Vagina (tissue), 2 donors: Measurements from ENCODE around the gene DHRSX. TPM values are rescaled to one million over a fixed set of nuclear protein-coding genes. Genes with fewer than 3 reads are reported as not detected.

ENCODE experiments used
- DNase-seq, 2 donors: peaks; one replicate each; pipeline ENCODE4 v3.0.0-alpha.2; 2017; ENCODE audit errors: extremely low spot score in 2 of 2
- H3K27ac ChIP-seq: fragments of 200-600 bp; sonication (generic); one replicate; pipeline ENCODE4 v1.5.1; 2019
- H3K27me3 ChIP-seq: fragments of 200-600 bp; sonication (generic); one replicate; pipeline ENCODE4 v1.5.1; 2019
- H3K36me3 ChIP-seq, 2 donors: fragments of 200-600 bp; sonication (generic); one replicate each; pipeline ENCODE4 v1.5.1; 2017 to 2019
- H3K4me1 ChIP-seq: fragments of 200-600 bp; sonication (generic); one replicate; pipeline ENCODE4 v1.5.1; 2019
- H3K4me3 ChIP-seq, 2 donors: fragments of 200-600 bp; sonication (generic); 1 replicate in 1 of 2; 2 replicates in 1 of 2; pipeline ENCODE4 v1.5.1; 2016 to 2019
- H3K9me3 ChIP-seq: fragments of 200-600 bp; sonication (generic); one replicate; pipeline ENCODE4 v1.5.1; 2019
- POLR2A ChIP-seq, 2 donors: fragments of 450-650 bp; IDR thresholded peaks; one replicate each; pipeline ENCODE4 v1.6.1; 2017; ENCODE audit warnings: antibody characterized with exemption in 2 of 2, mild to moderate bottlenecking in 2 of 2, moderate library complexity in 2 of 2
- POLR2AphosphoS5 ChIP-seq, 2 donors: sonication (generic); formaldehyde crosslinking; IDR thresholded peaks; one replicate each; pipeline ENCODE4 v1.9.0; 2017; ENCODE audit warnings: antibody characterized with exemption in 2 of 2, mild to moderate bottlenecking in 2 of 2, low read depth in 1 of 2; ENCODE audit not compliant: insufficient read depth in 1 of 2
- intact Hi-C: fragments of 100-400 bp; cut with DNase I; formaldehyde crosslinking; loops from one replicate; pipeline ENCODE4 v1.15.1; 2023
- total RNA-seq: library from RNA; depleted of rRNA; stranded (reverse); fragments of >200 nt; gene quantifications from one replicate; pipeline ENCODE4 v1.2.3, GENCODE V29; 2016
- TF ChIP-seq, protein P1 (sequence below), 3 experiments: fragments of 450-650 bp in 2 of 3; fragments of 200-600 bp in 1 of 3; sonication (generic) in 1 of 3; IDR thresholded peaks; one replicate each; pipeline ENCODE4 v1.5.1; 2017 to 2019; ENCODE audit warnings: antibody characterized with exemption in 3 of 3, mild to moderate bottlenecking in 2 of 3, moderate library complexity in 2 of 3

The DHRSX gene, protein sequence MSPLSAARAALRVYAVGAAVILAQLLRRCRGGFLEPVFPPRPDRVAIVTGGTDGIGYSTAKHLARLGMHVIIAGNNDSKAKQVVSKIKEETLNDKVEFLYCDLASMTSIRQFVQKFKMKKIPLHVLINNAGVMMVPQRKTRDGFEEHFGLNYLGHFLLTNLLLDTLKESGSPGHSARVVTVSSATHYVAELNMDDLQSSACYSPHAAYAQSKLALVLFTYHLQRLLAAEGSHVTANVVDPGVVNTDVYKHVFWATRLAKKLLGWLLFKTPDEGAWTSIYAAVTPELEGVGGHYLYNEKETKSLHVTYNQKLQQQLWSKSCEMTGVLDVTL
- 26.0 TPM for total RNA-seq

- intact Hi-C loops: no loop called here
- no peaks in the 10 kb centered on the region for H3K27me3 ChIP-seq
- peak within 1 kb of the TSS; percentile 81 to 99 for H3K4me3 ChIP-seq
- no peak for TF ChIP-seq POLR2AphosphoS5 (IDR thresholded peaks at IDR 0.05; ENCODE audit: insufficient read depth in 1 of 2, low read depth in 1 of 2)
- TF ChIP-seq, protein P1, sequence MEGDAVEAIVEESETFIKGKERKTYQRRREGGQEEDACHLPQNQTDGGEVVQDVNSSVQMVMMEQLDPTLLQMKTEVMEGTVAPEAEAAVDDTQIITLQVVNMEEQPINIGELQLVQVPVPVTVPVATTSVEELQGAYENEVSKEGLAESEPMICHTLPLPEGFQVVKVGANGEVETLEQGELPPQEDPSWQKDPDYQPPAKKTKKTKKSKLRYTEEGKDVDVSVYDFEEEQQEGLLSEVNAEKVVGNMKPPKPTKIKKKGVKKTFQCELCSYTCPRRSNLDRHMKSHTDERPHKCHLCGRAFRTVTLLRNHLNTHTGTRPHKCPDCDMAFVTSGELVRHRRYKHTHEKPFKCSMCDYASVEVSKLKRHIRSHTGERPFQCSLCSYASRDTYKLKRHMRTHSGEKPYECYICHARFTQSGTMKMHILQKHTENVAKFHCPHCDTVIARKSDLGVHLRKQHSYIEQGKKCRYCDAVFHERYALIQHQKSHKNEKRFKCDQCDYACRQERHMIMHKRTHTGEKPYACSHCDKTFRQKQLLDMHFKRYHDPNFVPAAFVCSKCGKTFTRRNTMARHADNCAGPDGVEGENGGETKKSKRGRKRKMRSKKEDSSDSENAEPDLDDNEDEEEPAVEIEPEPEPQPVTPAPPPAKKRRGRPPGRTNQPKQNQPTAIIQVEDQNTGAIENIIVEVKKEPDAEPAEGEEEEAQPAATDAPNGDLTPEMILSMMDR (IDR thresholded peaks at IDR 0.05): no peak
- TF ChIP-seq POLR2A (IDR thresholded peaks at IDR 0.05): no peak
- no peak for DNase-seq
- H3K9me3 ChIP-seq: no peaks in the 10 kb centered on the region
- peak within 1 kb of the TSS; percentile 94 for H3K27ac ChIP-seq
- H3K36me3 ChIP-seq: no peaks in the 10 kb centered on the region
- peaks cover 31% of the 10 kb centered on the region for H3K4me1 ChIP-seq
Observed at GRCh38 chrX:2500803-2501558, at the start of gene DHRSX, which contains the start of gene ZBED1. DHRSX (minus strand) TSS chrX:2500976; CDS start chrX:2500925, 51 bp downstream. ZBED1 (minus strand) TSS chrX:2500976; CDS start chrX:2490719, 10,257 bp downstream.

- DNase-seq: no peak
- TF ChIP-seq POLR2AphosphoS5 (IDR thresholded peaks at IDR 0.05; ENCODE audit: insufficient read depth in 1 of 2, low read depth in 1 of 2) (no peak), POLR2A (IDR thresholded peaks at IDR 0.05) (no peak)
- TF ChIP-seq, protein P1 (IDR thresholded peaks at IDR 0.05): no peak
- Histone ChIP-seq H3K27me3 (no peaks in the 10 kb centered on the region), H3K4me3 (no peak overlapping the region), H3K4me1 (peaks cover 21% of the 10 kb centered on the region), H3K36me3 (no peaks in the 10 kb centered on the region), H3K9me3 (no peaks in the 10 kb centered on the region), H3K27ac (no peak overlapping the region)
- intact Hi-C loops: no loop called here
Observed at GRCh38 chrX:2549876-2550275, 49.1 kb upstream of the DHRSX start.

DNA sequence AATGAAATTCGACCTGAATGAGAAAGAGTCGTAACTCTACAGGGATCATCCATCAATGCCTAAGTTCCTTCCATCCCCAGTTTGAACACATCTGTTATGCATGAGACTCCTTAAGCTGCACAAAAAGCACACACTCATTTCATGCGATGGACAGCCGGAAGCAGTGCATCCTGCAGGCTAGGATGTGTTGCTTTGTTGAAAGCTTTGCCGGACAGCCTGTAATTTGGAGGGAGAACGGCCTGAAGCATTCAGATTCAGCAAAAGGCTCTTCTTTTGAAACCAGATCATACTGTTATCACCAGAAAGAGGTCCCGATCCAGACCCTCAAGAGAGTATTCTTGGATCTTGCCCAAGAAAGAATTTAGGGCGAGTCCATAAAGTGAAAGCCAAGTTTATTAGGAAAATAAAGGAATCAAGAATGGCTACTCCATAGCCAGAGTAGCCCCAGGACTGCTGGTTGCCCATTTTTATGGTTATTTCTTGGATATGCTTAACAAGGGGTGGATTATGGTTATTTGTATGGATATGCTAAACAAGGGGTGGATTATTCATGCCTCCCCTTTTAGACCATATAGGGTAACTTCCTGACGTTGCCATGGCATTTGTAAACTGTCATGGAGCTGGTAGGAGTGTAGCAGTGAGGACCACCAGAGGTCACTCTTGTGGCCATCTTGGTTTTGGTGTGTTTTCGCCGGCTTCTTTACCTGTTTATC lies 48.1 kb upstream of the DHRSX start:
- H3K4me1 ChIP-seq: peaks cover 21% of the 10 kb centered on the region
- H3K27ac ChIP-seq: no peak overlapping the region
- H3K4me3 ChIP-seq: no peak overlapping the region
- H3K9me3 ChIP-seq: no peaks in the 10 kb centered on the region
- intact Hi-C loops: no loop called here
- no peaks in the 10 kb centered on the region for H3K27me3 ChIP-seq
- H3K36me3 ChIP-seq: no peaks in the 10 kb centered on the region
- TF ChIP-seq POLR2AphosphoS5 (IDR thresholded peaks at IDR 0.05; ENCODE audit: insufficient read depth in 1 of 2, low read depth in 1 of 2) (no peak), POLR2A (IDR thresholded peaks at IDR 0.05) (no peak)
- TF ChIP-seq, protein P1 (IDR thresholded peaks at IDR 0.05): no peak
- DNase-seq: no peak

DNA sequence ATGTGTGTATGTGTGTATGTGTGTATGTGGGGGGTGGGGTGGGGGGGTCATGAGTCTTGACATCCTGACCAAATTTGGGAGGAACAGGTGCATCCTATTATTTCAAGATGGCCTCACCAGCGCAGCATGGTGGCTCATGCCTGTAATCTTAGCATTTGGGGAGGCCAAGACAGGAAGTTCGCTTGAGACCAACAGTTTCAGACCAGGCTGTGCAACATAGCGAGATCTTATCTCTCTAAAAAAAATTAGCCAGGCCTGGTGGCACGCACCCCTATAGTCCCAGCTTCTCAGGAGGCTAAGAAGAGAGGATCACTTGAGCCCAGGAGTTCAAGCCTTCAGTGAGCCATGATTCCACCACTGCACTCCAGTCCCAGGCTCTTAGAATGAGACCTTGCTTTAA lies 47.0 kb upstream of the DHRSX start:
- Histone ChIP-seq H3K36me3 (no peaks in the 10 kb centered on the region), H3K4me3 (no peak overlapping the region), H3K27me3 (no peaks in the 10 kb centered on the region), H3K9me3 (no peaks in the 10 kb centered on the region), H3K4me1 (peaks cover 19% of the 10 kb centered on the region), H3K27ac (no peak overlapping the region)
- TF ChIP-seq POLR2AphosphoS5 (IDR thresholded peaks at IDR 0.05; ENCODE audit: insufficient read depth in 1 of 2, low read depth in 1 of 2): no peak
- TF ChIP-seq, protein P1 (IDR thresholded peaks at IDR 0.05): no peak
- no peak for TF ChIP-seq POLR2A (IDR thresholded peaks at IDR 0.05)
- intact Hi-C loops: no loop called here
- DNase-seq: no peak
